Upper lobe of left lung (tissue), 6 donors: ENCODE results near the gene RNF5. TPM values are rescaled to one million over a fixed set of nuclear protein-coding genes. Genes with fewer than 3 reads are reported as not detected.

Source experiments
- ATAC-seq, 2 donors: fragments of 200-7000 bp; cut with Tn5 transposase; one replicate each; pipeline ENCODE4 v1.9.1; 2022; ENCODE audit warnings: mild to moderate bottlenecking in 2 of 2, moderate library complexity in 2 of 2; ENCODE audit not compliant: low FRiP score in 2 of 2
- DNase-seq, 2 donors: peaks; one replicate each; pipeline ENCODE4 v3.0.0-alpha.2; 2019 to 2020
- H3K27ac ChIP-seq, 4 donors: fragments of 200-600 bp; sonication (generic); one replicate each; pipeline ENCODE4 v1.5.1; 2016 to 2019
- H3K27me3 ChIP-seq, 4 donors: fragments of 200-600 bp; sonication (generic); one replicate each; pipeline ENCODE4 v1.5.1; 2017 to 2019
- H3K36me3 ChIP-seq, 4 donors: fragments of 200-600 bp; sonication (generic); one replicate each; pipeline ENCODE4 v1.5.1; 2016 to 2019
- H3K4me1 ChIP-seq, 4 donors: fragments of 200-600 bp; sonication (generic); one replicate each; pipeline ENCODE4 v1.5.1; 2018 to 2019
- H3K4me3 ChIP-seq, 4 donors: fragments of 200-600 bp; sonication (generic); one replicate each; pipeline ENCODE4 v1.5.1; 2017 to 2019; ENCODE audit warnings: mild to moderate bottlenecking in 2 of 4, moderate library complexity in 1 of 4
- H3K9me3 ChIP-seq, 4 donors: fragments of 200-600 bp; sonication (generic); one replicate each; pipeline ENCODE4 v1.5.1; 2018 to 2019
- EP300 ChIP-seq, 4 donors: sonication (generic); formaldehyde crosslinking; IDR thresholded peaks; one replicate each; pipeline ENCODE4 v1.5.1; 2017; ENCODE audit warnings: antibody characterized with exemption in 4 of 4, control low read depth in 2 of 4
- POLR2A ChIP-seq, 4 donors: fragments of 450-650 bp; IDR thresholded peaks; one replicate each; pipeline ENCODE4 v1.5.1; 2016 to 2017; ENCODE audit warnings: antibody characterized with exemption in 4 of 4, mild to moderate bottlenecking in 2 of 4
- POLR2AphosphoS5 ChIP-seq, 2 donors: sonication (generic); formaldehyde crosslinking; IDR thresholded peaks; one replicate each; pipeline ENCODE4 v1.5.1; 2017; ENCODE audit warnings: antibody characterized with exemption in 2 of 2
- WGBS, 2 donors: methylation state at CpG; one replicate each; pipeline ENCODE4 v1.1.5; 2017 to 2018; 5-methylcytosine and 5-hydroxymethylcytosine counted together
- total RNA-seq, 6 donors: library from RNA; depleted of rRNA in 4 of 6; stranded (reverse); fragments of >200 nt in 4 of 6; gene quantifications; one replicate each; pipeline versions ENCODE4 v1.1.0 to v1.2.1, GENCODE V29; 2016 to 2021
- TF ChIP-seq, protein P1 (sequence below), 6 experiments: fragments of 450-650 bp in 4 of 6; fragments of 200-600 bp in 2 of 6; sonication (generic) in 2 of 6; IDR thresholded peaks; one replicate each; pipeline ENCODE4 v1.5.1; 2016 to 2019; ENCODE audit warnings: antibody characterized with exemption in 6 of 6
- donor health status: DM: no; HTN: no; CAD: no; lungs with moderate emphysema.
- donor health status: DM: no; HTN: yes; CAD: no; lungs with severe emphysema.

RNF5 gene
- total RNA-seq, 6 donors from 2014 or later: 23.0 to 73.6 (median 59.1) TPM

DNA sequence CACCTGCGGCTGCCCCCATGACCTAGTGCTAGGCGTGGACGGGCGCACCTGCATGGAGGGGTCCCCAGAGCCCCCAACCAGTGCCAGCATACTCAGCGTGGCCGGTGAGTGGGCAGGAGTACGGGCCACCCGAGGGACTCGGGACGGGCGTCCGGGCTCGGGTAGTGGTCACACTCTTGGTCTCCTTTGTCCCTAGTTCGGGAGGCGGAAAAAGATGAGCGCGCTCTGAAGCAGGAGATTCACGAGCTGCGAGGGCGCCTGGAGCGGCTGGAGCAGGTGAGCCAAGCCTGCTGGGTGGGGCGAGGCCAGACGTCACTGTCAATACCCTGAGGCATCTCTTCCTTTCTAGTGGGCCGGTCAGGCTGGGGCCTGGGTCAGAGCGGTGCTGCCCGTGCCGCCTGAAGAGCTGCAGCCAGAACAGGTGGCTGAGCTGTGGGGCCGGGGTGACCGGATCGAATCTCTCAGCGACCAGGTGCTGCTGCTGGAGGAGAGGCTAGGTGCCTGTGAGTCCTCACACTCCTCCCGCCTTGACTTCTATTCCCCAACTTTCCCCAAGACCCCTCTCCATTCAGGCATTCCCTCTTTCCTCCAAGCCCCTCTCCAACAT is 10.9 kb upstream of the RNF5 start:
- H3K4me1 ChIP-seq: peaks cover 0 to 6% (median 5%) of the 10 kb centered on the region in 4 donors
- 92 to 95% methylated on average over 24 to 32 of the region's 32 CpGs for WGBS, 2 donors
- H3K27me3 ChIP-seq: no peaks in the 10 kb centered on the region
- TF ChIP-seq, protein P1, sequence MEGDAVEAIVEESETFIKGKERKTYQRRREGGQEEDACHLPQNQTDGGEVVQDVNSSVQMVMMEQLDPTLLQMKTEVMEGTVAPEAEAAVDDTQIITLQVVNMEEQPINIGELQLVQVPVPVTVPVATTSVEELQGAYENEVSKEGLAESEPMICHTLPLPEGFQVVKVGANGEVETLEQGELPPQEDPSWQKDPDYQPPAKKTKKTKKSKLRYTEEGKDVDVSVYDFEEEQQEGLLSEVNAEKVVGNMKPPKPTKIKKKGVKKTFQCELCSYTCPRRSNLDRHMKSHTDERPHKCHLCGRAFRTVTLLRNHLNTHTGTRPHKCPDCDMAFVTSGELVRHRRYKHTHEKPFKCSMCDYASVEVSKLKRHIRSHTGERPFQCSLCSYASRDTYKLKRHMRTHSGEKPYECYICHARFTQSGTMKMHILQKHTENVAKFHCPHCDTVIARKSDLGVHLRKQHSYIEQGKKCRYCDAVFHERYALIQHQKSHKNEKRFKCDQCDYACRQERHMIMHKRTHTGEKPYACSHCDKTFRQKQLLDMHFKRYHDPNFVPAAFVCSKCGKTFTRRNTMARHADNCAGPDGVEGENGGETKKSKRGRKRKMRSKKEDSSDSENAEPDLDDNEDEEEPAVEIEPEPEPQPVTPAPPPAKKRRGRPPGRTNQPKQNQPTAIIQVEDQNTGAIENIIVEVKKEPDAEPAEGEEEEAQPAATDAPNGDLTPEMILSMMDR (IDR thresholded peaks at IDR 0.05): no peak
- TF ChIP-seq POLR2AphosphoS5 (IDR thresholded peaks at IDR 0.05) (no peak), EP300 (IDR thresholded peaks at IDR 0.05) (no peak), POLR2A (IDR thresholded peaks at IDR 0.05) (no peak)
- no peaks in the 10 kb centered on the region for H3K9me3 ChIP-seq
- no peak overlapping the region for H3K4me3 ChIP-seq
- DNase-seq (peak in 1 of 2 donors; percentile 79), ATAC-seq (no peak)
- peak overlapping the region in 1 of 4 donors; percentile 7 for H3K27ac ChIP-seq
- peaks cover 0 to 48% (median 33%) of the 10 kb centered on the region in 4 donors for H3K36me3 ChIP-seq

DNA sequence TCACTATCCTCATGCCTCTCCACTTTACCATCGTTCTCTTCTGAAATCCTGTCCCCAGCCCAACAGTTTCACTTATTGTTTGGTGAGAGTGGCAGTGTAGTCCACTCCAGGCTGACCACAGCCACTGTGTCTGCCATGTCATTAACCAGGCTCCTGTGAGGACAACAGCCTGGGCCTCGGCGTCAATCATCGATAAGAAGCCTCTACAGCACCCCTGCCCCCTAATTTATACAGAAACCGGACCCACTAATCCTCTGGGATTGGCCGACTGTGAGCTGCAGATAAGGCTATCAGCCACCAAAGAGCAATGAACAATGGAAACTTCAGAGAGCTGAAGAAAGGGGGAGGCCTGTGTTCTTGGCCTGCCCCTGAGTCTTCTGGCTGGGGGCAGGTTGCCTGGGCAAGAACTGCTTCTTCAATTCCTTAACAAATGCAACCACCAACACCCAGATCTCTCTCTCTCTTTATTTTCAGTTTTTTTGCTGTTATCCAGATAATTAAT is 10.4 kb upstream of the RNF5 start:
- Histone ChIP-seq H3K4me3 (no peak overlapping the region), H3K4me1 (peaks cover 2 to 6% (median 6%) of the 10 kb centered on the region in 4 donors), H3K27me3 (no peaks in the 10 kb centered on the region), H3K9me3 (no peaks in the 10 kb centered on the region), H3K27ac (peak overlapping the region in 1 of 4 donors; percentile 7), H3K36me3 (peaks cover 0 to 48% (median 32%) of the 10 kb centered on the region in 4 donors)
- WGBS, 2 donors: 68 to 70% methylated on average over 3 to 6 of the region's 6 CpGs
- DNase-seq (no peak), ATAC-seq (no peak)
- TF ChIP-seq POLR2AphosphoS5 (IDR thresholded peaks at IDR 0.05): no peak
- TF ChIP-seq, protein P1 (IDR thresholded peaks at IDR 0.05): no peak

DNA sequence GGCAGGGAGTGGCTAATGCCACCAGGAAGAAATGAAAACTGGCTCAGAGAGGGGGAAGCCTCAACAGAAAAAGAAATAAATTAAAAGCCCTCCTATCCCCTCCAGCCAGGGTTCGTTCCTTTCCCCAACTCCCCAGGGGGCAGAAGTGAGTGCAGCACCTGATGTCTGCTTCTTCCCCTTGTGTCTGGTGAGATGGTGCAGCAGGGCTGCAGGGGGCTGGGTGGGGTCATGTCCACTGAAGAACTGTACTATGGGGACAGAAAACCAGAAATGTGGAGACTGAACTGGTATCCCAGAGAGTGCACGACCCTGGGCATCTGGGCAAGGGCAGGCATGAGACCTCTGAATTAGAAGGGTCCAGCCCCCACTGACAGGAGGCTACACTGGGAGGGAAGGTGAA is 9.9 kb upstream of the RNF5 start:
- DNase-seq: no peak
- H3K4me3 ChIP-seq: no peak overlapping the region
- WGBS, 2 donors: 77 to 87% methylated on average over 2 of the region's 2 CpGs
- H3K36me3 ChIP-seq: peaks cover 0 to 48% (median 32%) of the 10 kb centered on the region in 4 donors
- H3K9me3 ChIP-seq: no peaks in the 10 kb centered on the region
- no peak for ATAC-seq
- H3K27me3 ChIP-seq: no peaks in the 10 kb centered on the region
- peaks cover 0 to 11% (median 7%) of the 10 kb centered on the region in 4 donors for H3K4me1 ChIP-seq
- TF ChIP-seq, protein P1 (IDR thresholded peaks at IDR 0.05): no peak
- TF ChIP-seq POLR2AphosphoS5 (IDR thresholded peaks at IDR 0.05) (no peak), EP300 (IDR thresholded peaks at IDR 0.05) (no peak), POLR2A (IDR thresholded peaks at IDR 0.05) (no peak)
- H3K27ac ChIP-seq: peak overlapping the region in 1 of 4 donors; percentile 7

DNA sequence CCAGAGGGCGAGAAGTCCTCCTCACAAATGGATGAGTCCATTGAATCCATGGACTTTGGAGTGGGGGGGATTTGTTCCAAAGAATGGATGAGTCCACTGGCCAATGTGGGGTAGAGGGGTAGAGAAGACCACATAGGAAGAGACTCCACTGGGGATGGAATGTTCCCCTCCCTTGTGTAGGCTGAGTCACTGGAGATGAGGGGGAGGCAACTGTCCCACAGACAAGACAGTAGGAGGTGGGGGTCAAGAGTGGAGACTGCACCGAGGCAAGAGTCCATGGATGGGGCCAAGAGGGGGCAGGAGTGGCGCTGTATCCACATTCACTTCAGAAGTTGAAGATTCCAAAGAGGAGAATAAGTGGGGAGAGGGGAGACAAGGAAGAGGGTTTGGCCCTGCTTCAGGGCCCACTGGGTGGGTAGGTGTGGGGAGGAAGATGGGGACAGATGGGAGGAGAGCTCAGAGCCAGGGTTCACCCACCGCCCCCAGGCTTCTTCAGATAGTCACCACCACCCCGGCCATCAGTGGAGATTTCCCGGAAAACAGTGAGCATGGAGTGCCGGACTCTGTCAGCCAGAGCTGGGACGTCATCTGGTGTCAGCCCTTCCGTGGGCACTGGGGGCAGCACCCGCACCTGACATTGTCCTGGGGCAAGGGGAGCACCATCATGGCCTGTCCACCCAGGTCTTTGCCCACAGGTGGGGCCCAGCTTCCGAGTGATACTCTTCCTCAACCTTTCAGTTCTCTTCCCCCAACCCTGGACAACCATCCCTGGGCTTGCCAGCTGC is 9.2 kb upstream of the RNF5 start:
- TF ChIP-seq POLR2A (IDR thresholded peaks at IDR 0.05) (no peak), POLR2AphosphoS5 (IDR thresholded peaks at IDR 0.05) (no peak), EP300 (IDR thresholded peaks at IDR 0.05) (no peak)
- TF ChIP-seq, protein P1 (IDR thresholded peaks at IDR 0.05): no peak
- Histone ChIP-seq H3K27ac (peak overlapping the region in 1 of 4 donors; percentile 13), H3K4me3 (no peak overlapping the region), H3K36me3 (peaks cover 0 to 48% (median 32%) of the 10 kb centered on the region in 4 donors), H3K27me3 (no peaks in the 10 kb centered on the region), H3K9me3 (no peaks in the 10 kb centered on the region), H3K4me1 (peaks cover 0 to 18% (median 8%) of the 10 kb centered on the region in 4 donors)
- 89% methylated on average over 8 to 11 of the region's 11 CpGs for WGBS, 2 donors
- peak in 1 of 2 donors; percentile 20 for ATAC-seq
- DNase-seq: no peak
